ENCODE results near the gene TRIM28.

- TF ChIP-seq CTCF (IDR thresholded peaks at IDR 0.05) (no peak), POLR2AphosphoS5 (IDR thresholded peaks at IDR 0.05) (no peak), POLR2A (IDR thresholded peaks at IDR 0.05) (no peak), EP300 (IDR thresholded peaks at IDR 0.05; ENCODE audit: low read depth) (no peak)
These were observed 22.2 kb upstream of the TRIM28 start for GRCh38 chr19:58521651-58522050.
